ENCODE measurements around the gene ZCCHC7.

GRCh38 chr9:37200433-37201005 lies 80.1 kb downstream of the ZCCHC7 start:
- TF ChIP-seq CTCF (IDR thresholded peaks at IDR 0.05 in 4 of 5, conservative IDR thresholded peaks at IDR 0.05 in 1 of 5) (no peak), POLR2A (IDR thresholded peaks at IDR 0.05) (no peak)

Data from gastrocnemius medialis (tissue), 4 donors.